Natural killer cell (primary cell): Measurements from ENCODE around the gene TMOD2. TPM values are rescaled to one million over a fixed set of nuclear protein-coding genes. Genes with fewer than 3 reads are reported as not detected.
A peak's percentile ranks its signal among the peaks of the same experiment; 100 is the strongest.

Experiments used
- ATAC-seq, 3 donors: fragments of 150-1000 bp in 2 of 3; fragments of 200-7000 bp in 1 of 3; cut with Tn5 transposase; 1 replicate in 1 of 3; 2 replicates in 2 of 3; pipeline ENCODE4 v1.10.0; 2021; ENCODE audit warnings: mild to moderate bottlenecking in 2 of 3, moderate library complexity in 2 of 3
- DNase-seq, 2 donors: peaks; one replicate each; pipeline versions ENCODE4 v3.0.0 to v3.0.0-alpha.2; 2013 to 2021; ENCODE audit warnings: mixed read lengths in 1 of 2
- H3K27ac ChIP-seq: one replicate; pipeline ENCODE4 v1.5.1; 2013; ENCODE audit warnings: mild to moderate bottlenecking, low read length
- H3K27me3 ChIP-seq: one replicate; pipeline ENCODE4 v1.6.1; 2013; ENCODE audit warnings: low read length; ENCODE audit not compliant: control insufficient read depth, insufficient read depth
- H3K36me3 ChIP-seq: one replicate; pipeline ENCODE4 v1.6.1; 2013; ENCODE audit warnings: low read length; ENCODE audit not compliant: control insufficient read depth, insufficient read depth
- H3K4me1 ChIP-seq: one replicate; pipeline ENCODE4 v1.6.1; 2013; ENCODE audit warnings: low read length; ENCODE audit not compliant: control insufficient read depth, insufficient read depth
- H3K4me3 ChIP-seq: one replicate; pipeline ENCODE4 v1.5.1; 2013; ENCODE audit warnings: low read length
- H3K9me3 ChIP-seq: one replicate; pipeline ENCODE4 v1.6.1; 2013; ENCODE audit warnings: low read length; ENCODE audit not compliant: control insufficient read depth, insufficient read depth
- H3K27ac Mint-ChIP-seq, 2 donors: one replicate each; pipeline ENCODE4 v1.8.0; 2022; ENCODE audit warnings: mild to moderate bottlenecking in 2 of 2, mixed read lengths in 2 of 2, moderate library complexity in 1 of 2
- H3K27me3 Mint-ChIP-seq, 2 donors: one replicate each; pipeline ENCODE4 v1.8.0; 2022; ENCODE audit warnings: low read depth in 2 of 2, mixed read lengths in 2 of 2
- H3K36me3 Mint-ChIP-seq: one replicate; pipeline ENCODE4 v1.8.0; 2022; ENCODE audit warnings: mixed read lengths
- H3K4me1 Mint-ChIP-seq, 2 donors: one replicate each; pipeline ENCODE4 v1.8.0; 2022; ENCODE audit warnings: mixed read lengths in 2 of 2
- H3K4me3 Mint-ChIP-seq: one replicate; pipeline ENCODE4 v1.8.0; 2022; ENCODE audit warnings: mild to moderate bottlenecking, moderate library complexity, mixed read lengths
- H3K9me3 Mint-ChIP-seq, 2 donors: one replicate each; pipeline ENCODE4 v1.8.0; 2022; ENCODE audit warnings: mixed read lengths in 2 of 2
- WGBS: methylation state at CpG from one replicate; pipeline ENCODE4 v1.1.7; 2013; ENCODE audit warnings: missing lambda C conversion rate; ENCODE audit not compliant: insufficient coverage; 5-methylcytosine and 5-hydroxymethylcytosine counted together
- intact Hi-C: fragments of 100-400 bp; cut with micrococcal nuclease; formaldehyde crosslinking; loops from one replicate; pipeline ENCODE4 v1.14.2; 2022
- total RNA-seq, 4 donors: library from RNA; stranded (reverse); fragments of 120-200 nt in 1 of 4; gene quantifications; one replicate each; pipeline versions ENCODE4 v1.2.3 to v1.2.4, GENCODE V29; 2013 to 2022
- TF ChIP-seq, protein P1 (sequence below): fragments of 200-600 bp; IDR thresholded peaks from one replicate; pipeline ENCODE4 v1.8.0; 2022; ENCODE audit warnings: antibody characterized with exemption

The TMOD2 gene
- total RNA-seq, 3 donors from 2014 or later (not counting 1 experiment from before 2014, with no cell fraction given): 1.6 to 4.7 (median 1.6) TPM

- H3K27ac ChIP-seq: peak overlapping the region; percentile 89
- peaks cover 2% of the 10 kb centered on the region for H3K36me3 ChIP-seq
- Mint-ChIP-seq H3K4me3 (peak overlapping the region; percentile 94), H3K27ac (peak overlapping the region; percentile 97 to 99), H3K9me3 (no peaks in the 10 kb centered on the region), H3K4me1 (peaks cover 69 to 74% of the 10 kb centered on the region in 2 donors), H3K36me3 (no peaks in the 10 kb centered on the region), H3K27me3 (no peaks in the 10 kb centered on the region)
- peaks cover 61% of the 10 kb centered on the region for H3K4me1 ChIP-seq
- TF ChIP-seq, protein P1, sequence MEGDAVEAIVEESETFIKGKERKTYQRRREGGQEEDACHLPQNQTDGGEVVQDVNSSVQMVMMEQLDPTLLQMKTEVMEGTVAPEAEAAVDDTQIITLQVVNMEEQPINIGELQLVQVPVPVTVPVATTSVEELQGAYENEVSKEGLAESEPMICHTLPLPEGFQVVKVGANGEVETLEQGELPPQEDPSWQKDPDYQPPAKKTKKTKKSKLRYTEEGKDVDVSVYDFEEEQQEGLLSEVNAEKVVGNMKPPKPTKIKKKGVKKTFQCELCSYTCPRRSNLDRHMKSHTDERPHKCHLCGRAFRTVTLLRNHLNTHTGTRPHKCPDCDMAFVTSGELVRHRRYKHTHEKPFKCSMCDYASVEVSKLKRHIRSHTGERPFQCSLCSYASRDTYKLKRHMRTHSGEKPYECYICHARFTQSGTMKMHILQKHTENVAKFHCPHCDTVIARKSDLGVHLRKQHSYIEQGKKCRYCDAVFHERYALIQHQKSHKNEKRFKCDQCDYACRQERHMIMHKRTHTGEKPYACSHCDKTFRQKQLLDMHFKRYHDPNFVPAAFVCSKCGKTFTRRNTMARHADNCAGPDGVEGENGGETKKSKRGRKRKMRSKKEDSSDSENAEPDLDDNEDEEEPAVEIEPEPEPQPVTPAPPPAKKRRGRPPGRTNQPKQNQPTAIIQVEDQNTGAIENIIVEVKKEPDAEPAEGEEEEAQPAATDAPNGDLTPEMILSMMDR: no peak
- no peaks in the 10 kb centered on the region for H3K27me3 ChIP-seq
- DNase-seq: peak; percentile 26 to 84
- 18% methylated on average over 4 of the region's 5 CpGs for WGBS
- intact Hi-C loops: loop anchor here (10.0 kb wide), 1 partner anchor 93 kb away; the partner anchor contains the start of gene TMOD3
- H3K4me3 ChIP-seq: peak overlapping the region; percentile 20
- no peaks in the 10 kb centered on the region for H3K9me3 ChIP-seq
- peak; percentile 68 to 78 (median 75) for ATAC-seq
Observed at GRCh38 chr15:51731549-51732267, 19.7 kb upstream of the TMOD2 start.

DNA sequence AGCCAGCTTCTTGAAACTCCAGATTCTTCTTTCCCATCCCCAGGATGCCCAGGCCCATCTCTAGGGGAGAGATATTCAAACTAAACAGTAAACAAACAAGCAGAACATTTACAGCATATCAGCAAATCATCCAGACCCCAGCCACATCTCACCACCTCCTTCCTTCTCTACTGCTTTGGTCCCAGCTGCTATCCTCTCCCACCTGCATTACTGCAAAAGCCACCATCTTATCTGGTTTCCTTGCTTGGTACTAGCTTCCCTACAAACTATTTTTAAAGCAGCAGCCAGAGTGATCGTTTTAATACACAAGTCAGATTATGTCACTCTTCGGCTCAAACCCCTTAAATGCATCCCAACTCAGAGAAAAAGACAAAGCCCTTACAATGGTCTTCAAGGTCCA lies 18.8 kb upstream of the TMOD2 start:
- peak overlapping the region; percentile 97 to 99 for H3K27ac Mint-ChIP-seq
- WGBS: 26% methylated on average over 2 of the region's 2 CpGs
- H3K9me3 ChIP-seq: no peaks in the 10 kb centered on the region
- intact Hi-C loops: loop anchor here (10.0 kb wide), 1 partner anchor 92 kb away; the partner anchor contains the start of gene TMOD3
- TF ChIP-seq, protein P1: no peak
- no peaks in the 10 kb centered on the region for H3K9me3 Mint-ChIP-seq
- peaks cover 2% of the 10 kb centered on the region for H3K36me3 ChIP-seq
- no peaks in the 10 kb centered on the region for H3K36me3 Mint-ChIP-seq
- ATAC-seq (no peak), DNase-seq (no peak)
- no peaks in the 10 kb centered on the region for H3K27me3 ChIP-seq
- no peak overlapping the region for H3K4me3 ChIP-seq
- H3K4me1 Mint-ChIP-seq: peaks cover 61 to 66% of the 10 kb centered on the region in 2 donors
- peaks cover 63% of the 10 kb centered on the region for H3K4me1 ChIP-seq
- H3K4me3 Mint-ChIP-seq: peak overlapping the region; percentile 25
- no peaks in the 10 kb centered on the region for H3K27me3 Mint-ChIP-seq
- H3K27ac ChIP-seq: peak overlapping the region; percentile 89

GRCh38 chr15:51735228-51736010 lies 16.0 kb upstream of the TMOD2 start:
- H3K4me1 ChIP-seq: peaks cover 68% of the 10 kb centered on the region
- ATAC-seq: peak; percentile 39 to 62 (median 44)

More at GRCh38 chr15:51735228-51736010, 16.0 kb upstream of the TMOD2 start:
- Mint-ChIP-seq H3K27me3 (no peaks in the 10 kb centered on the region), H3K9me3 (no peaks in the 10 kb centered on the region), H3K4me1 (peaks cover 66 to 68% of the 10 kb centered on the region in 2 donors), H3K27ac (peak overlapping the region; percentile 85 to 97), H3K36me3 (no peaks in the 10 kb centered on the region), H3K4me3 (peak overlapping the region; percentile 91)
- DNase-seq: peak in 1 of 2 donors; percentile 69
- H3K27ac ChIP-seq: peak overlapping the region; percentile 55
- intact Hi-C loops: loop anchor here (1.0 to 10.0 kb wide), 5 partner anchors 41 to 237 kb away; partner anchors contain the start of genes LEO1 and TMOD3
- H3K27me3 ChIP-seq: no peaks in the 10 kb centered on the region
- H3K36me3 ChIP-seq: peaks cover 2% of the 10 kb centered on the region
- 13% methylated on average over 4 of the region's 5 CpGs for WGBS
- H3K4me3 ChIP-seq: peak overlapping the region; percentile 60
- TF ChIP-seq, protein P1: peak; percentile 45
- no peaks in the 10 kb centered on the region for H3K9me3 ChIP-seq
